Fibroblast of skin of right biceps (primary cell): ENCODE results near the gene CAMTA1.

Source experiments
- DNase-seq: peaks from one replicate; pipeline ENCODE4 v3.0.0-alpha.2; 2013

Gene CAMTA1

DNA sequence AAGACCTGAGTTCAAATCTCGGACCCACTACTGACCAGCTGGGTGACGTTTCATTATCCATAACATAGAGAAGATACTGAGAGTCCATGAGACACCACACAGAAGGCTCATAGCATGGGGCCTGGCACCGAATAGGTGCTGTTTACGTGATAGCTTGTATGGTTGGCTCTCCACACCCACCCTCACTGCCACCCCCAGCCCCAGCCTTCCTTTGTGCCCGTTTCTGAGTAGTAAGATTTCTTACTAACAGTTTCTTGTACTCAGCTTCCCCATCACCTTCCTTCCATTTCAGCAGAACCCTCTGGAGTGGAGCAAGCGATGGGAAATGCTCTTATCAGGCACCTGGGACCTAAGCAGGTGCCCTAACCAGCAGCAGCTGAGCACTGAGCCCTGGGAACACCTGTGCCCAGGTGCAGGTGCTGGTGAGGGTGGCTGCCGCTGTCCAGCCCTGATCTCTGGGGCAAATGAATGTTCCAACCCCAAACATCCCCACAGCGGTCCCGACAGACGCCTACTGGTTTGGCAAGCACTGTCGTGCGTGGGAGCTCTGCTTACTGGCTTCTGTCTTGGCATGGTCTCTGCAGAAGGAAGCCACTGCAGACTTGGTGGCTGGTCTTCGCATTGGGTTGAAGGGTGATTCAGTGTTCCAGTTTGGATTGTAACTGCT is 225.4 kb downstream of the CAMTA1 start:
- DNase-seq: no peak

DNA sequence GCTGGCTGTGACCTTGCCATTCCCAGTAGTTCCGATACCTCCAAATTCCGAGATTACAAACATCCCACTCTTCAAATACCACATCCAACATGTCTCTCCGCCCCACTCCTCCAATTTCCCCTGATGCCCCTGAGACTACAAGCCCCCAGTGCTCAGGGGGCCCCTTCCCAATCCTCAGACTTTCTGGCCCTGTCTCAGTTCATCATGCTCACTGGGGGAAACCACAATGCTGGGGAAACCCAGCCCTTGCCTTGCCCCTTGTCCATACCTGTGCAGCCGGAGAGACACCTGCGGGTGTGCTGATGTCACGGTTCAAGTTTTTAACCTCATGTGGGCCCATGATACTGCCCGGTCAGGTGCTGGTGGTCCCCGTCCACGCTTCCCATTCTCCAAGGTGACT is 226.6 kb downstream of the CAMTA1 start:
- DNase-seq: no peak

DNA sequence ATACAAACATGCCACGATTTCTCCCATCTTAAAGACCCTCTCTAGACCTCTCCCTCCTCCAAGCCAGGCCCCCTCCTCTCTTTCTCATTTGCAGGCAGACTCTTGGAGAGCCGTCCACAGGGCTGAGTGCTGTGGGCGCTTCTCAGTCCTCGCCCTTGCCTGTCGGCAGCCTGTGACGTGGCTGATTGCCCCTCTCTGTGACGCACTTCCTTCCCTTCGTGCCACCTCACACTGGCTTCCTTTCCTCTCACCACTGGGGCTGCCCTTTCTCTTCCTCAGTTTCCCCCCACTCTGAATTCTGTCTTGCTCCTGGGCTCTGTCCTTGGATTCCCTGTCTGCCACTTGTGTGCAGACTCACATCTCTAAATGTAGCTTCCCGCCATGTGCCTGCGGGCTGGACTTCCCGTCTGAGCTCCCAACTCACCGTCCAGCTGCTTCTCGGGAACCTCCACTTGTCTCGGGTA is 227.2 kb downstream of the CAMTA1 start:
- DNase-seq: no peak

DNA sequence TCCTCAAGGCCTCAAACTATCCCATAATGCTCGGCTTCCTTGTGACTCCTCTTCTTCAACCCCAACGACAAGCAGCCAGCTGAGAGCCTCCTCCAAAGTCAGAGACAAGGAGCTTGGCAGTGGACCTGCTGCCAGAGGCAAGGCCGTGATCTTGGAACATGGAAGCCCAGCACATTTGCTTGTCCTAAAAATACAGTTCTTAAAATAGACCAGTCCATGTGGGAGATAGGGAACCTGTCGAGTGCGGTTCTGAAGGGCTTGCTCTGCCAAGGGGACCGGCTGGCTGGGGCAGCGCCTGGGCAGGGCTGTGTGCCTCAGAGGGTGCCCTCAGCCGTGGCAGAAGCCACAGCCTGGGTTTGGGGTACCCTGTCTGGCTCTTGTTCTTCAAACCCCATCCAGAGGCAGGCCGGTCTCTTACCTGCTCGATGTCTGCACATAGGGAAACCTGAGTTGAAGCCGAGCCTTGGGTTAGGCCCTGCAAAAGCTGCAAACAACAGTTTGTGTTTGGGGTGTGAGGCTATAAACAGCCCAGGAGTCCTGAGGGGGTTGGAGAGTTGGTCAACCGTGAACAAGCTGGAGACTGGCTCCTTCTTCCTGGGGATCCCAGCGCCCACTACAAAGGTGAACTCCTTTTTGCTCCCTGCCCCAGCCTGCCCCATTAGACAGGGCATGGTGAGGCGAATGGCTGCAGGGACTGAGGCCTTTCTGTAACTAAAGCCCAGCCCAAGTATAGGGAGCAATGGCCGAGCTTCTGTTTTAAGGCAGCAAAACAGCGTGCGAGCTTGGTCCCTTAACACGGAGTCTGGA is 228.8 kb downstream of the CAMTA1 start:
- no peak for DNase-seq

DNA sequence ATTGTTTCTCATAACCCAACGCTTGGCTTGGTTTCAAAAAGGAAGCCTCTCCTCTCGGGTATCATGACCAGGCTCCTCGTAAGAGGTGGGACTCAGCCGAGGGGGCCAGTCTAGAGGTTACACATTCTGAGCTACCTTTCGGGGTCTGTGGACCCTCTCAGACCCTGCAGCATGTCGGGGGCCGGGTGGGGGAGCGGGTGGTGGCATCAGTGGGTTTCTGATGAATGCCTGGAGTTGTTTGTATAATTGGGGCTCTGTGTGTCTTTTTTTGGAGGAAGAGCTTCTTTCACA is 229.3 kb downstream of the CAMTA1 start:
- DNase-seq: peak; percentile 4

DNA sequence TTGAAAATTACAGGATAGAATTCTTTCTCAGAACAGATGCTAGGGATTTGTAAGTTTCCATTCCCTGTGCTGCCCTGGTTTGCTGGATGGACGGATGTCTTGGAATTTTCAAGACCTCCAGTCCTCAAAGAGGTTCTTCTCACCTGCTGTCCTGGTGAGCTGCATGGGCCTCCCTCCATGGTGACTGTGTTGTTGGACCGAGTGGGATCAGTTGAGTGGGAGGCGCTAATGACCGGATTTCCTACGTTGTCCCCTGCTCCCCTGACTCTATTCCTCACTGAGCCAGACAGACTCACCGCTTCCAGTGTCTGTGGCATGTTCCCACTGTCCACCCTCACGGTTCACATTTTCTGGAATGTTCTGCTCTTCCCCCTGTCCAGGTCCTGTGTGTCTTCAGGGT is 229.8 kb downstream of the CAMTA1 start:
- DNase-seq: no peak

DNA sequence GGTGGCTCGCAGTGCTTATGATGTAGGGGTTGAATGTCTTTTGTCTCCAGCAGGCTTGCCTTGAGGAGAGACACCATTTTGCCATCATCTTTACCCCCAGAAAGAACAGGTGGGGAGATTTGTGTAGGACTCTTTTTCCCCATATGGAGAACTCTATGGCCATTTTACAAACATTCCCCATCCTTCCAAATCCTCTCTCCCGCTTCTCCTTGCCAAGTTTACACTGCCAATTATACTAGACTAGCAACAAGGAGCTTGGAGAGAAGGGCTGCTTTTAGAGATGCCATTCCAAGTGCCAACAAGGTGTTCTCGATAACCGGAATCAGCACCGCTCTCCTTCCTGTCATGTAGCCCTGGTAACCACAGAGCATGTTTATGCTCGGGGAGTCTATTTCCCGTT is 233.1 kb downstream of the CAMTA1 start:
- no peak for DNase-seq

DNA sequence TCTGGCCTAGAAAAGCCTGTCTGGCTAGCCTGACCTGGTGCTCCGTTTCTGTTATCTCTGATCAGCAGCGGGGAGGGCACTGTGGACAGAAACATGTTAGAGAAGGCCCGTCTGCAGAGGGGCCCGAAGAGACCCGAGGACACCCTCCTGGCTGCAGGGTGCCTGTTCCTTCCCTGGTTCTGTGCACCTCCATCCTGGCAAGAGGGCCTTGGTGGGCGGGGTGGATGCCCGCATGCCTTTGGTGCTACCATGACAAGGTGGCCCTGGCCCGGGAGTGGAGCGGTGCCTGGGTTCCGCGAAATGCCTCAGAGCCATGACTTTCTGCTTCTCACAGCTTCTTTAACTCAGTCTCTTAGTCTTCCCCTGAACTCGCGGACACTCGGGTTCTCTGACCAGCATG is 233.6 kb downstream of the CAMTA1 start:
- DNase-seq: no peak

DNA sequence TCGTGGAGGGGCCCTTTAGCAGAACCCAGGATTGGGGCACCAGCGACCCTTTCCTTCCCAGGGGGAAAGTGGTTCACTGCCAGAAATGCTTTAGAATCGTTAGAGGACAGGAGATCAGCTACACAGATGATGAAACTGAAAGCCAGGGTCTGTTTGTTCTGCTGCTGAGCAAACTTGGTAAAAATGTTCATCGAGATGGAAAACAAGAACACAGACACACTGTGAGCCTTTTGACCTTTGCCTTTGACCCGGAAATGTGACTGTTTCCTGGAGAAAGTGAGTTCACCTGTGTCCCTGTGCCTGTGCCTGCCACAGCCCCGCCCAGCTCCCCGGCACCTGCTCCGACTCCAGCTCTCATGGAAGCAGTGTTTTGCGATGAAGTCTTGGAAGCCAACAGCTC is 234.3 kb downstream of the CAMTA1 start:
- DNase-seq: no peak

DNA sequence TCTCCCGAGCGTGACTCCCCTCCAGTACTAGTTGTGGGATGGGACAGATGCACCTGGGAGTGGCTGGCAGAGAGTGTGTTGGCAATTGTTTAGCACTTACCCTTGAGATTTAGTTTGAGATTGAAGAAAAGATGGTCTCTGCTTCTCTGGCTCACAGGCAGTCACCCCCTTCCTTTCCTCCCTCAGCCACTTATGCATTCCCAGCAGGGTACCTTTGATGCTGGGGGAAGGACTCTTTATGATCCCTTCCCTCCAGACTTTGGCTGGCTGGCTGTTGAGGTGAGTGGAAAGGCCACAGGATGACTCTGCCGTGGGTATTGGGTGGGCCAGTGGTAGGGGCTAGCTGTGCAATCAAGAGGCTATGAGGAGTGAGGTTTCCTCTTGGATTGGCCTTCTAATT is 236.8 kb downstream of the CAMTA1 start:
- DNase-seq: no peak

DNA sequence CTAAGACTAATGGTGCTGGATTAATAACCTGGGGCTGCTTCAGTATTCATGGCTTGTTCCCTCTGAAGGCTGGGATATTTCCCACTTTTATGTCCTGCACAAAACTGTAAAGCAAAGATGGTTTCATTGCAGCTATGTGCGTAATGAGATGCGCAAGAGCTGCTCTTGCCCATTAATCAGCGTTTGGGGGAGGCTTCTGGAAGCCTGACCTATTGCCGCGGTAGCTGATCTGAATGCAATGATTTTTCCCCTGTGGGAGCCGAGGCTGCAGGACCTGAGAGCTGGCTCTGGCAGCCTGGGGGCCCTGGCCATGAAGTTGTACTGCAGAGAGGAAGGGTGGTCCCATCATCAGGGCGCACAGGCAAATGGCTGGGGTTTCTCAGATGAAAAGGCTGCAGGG is 239.8 kb downstream of the CAMTA1 start:
- DNase-seq: no peak

DNA sequence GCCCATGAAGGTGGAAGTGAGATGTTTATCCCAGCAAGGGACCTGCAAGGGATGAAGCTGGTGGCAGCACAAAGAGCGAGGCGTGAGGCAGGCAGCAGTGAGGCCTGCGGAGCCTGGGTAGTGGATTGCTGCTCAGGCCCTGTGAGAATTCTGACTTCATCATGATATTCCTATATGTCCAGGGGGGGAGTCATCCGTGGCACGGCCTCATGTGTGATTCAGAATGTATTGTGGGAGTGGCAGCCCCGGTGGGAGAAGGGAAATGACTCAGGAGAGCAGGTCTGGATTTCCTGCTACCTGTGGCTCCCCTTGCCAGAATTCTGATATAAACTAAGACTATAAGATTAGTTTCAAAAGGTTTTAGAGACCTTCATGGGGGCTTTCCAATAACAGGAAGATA is 240.9 kb downstream of the CAMTA1 start:
- peak; percentile 20 for DNase-seq

DNA sequence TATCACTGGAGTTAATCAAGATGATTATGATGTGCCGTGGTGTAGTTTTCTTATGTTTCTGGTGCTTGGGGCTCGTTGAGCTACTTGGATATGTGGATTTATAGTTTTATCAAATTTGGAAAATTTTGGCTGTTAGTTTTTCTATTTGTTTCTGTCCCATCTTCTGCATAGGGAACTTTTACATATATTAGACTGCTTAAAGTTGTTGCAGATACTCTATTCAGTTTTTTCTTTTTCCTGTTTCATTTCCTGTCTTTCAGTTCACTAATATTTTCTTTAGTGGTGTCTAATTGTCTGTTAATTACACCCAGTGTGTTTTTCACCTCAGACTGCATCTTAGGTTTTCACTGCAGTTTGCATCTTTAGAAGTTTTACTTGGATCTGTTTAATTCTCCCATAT is 247.7 kb downstream of the CAMTA1 start:
- no peak for DNase-seq

DNA sequence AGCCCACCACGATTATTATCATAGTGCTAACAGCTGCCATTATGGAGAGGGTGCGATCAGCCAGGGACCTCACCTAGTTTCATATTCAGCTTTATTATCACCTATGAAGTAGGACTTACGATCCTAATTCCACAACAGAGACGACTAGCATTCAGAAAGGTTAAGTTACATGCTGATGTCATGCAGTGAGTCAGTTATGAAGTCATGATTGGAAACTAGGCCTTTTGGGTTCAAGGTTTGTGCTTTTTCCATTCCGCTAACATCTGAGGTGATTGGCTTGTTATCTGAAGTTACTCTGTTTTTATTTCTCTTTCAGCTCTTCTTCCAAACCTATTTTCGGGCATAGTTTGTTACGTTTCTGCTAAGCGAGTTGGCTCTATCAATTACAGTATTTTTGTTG is 251.1 kb downstream of the CAMTA1 start:
- DNase-seq: no peak

DNA sequence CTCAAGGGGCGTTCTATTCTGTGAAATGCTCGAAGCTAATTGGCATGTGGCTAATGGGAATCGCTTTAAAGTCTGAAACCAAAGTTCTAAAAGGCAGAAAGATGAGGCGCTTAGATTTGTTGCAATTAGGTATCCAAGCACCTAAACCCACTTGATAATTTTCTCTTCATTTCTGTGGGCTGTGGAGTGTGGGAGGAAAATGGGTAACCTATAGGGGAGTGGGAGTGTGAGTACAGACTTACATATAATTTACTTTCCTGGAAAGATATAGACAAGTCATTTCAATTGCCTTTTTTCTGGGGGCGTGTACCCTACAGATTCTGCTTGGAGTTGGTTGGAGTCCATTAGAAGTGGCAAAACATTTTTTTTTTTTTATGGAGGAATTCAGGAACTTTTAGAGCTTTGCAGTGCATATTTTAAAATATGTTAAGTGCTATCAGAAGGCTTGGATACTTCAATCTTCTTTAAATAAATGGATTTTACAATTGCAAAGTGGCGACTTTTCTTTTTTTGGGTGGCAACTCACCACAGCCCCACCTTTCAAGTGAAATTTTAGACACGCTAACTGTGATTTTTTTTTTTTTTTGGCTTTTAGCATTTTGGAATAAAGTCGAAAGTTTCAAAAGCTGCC is 254.5 kb downstream of the CAMTA1 start:
- DNase-seq: no peak

DNA sequence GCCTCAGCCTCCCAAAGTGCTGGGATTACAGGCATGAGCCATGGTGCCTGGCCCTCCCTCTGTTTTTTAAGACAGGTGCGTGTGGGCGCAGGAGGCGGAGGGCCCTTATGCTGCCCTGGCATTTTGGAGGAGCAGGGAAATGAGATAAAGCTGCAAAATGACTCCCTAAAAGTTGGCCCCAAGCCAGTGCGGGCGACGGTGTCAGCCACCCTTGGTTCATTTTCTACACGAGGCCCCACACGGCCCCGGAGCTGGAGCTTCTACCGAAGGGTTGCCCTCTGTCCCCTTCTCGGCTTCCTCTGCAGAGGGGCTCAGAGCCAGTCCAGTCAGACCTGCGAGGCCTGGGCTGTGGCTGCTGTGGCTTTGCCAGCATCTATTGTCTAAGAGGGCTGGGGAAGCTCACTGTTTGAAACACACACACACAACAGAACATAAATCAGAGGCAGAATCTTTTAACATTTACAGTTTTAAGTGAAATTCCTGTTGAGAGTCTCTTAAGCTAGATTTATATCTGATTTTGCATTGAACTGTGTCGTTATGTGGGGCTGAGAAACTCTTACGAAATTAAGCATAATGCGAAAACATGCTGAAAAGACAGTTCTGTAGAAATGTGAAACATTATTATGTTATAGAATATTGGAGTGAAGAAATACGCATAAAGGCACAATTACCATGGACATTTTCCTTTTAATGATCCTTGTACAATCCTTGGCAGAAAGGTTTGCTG is 255.9 kb downstream of the CAMTA1 start:
- no peak for DNase-seq

DNA sequence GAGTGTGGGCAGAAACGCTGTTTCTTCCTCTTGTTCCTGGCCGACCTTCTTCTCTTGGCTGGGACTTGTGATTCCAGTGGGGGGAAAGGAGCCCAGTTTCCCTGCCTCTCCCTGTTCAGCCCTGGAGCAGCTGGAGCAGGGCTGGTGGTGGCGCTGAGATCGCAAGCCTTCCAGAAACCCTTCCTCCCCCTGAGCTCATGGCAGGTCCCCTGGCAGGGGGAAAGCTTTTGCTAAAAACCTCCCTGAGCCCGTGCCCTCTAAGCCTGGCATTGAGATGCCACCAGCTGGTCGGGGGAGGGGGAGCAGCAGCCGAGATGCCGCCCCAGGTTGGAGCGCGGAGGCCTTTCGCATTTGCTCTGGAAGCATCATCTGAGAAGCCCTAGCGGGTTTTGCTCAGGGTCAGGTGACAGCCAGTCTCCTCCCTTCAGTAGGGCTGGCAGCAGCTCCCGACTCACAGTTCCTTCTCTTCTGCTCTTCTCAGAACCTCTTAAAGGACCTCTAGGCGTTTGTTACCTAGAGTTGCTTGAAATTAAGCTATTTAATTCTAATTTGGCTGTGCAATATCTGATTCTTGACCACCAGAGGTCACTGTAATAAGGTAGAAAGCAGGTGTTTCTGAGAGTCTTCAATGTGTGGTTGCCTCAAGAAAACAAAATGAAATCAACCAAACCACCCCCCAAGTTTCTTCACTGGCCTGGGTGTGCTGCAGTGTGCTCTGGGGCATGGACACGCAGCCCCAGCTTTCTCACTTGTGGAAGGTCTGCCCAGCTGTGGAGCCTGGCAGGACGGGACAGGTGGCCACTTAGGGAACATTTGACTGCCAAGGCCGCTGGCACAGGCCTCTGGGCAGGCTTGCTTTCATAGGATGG is 257.3 kb downstream of the CAMTA1 start:
- DNase-seq: peak; percentile 36

DNA sequence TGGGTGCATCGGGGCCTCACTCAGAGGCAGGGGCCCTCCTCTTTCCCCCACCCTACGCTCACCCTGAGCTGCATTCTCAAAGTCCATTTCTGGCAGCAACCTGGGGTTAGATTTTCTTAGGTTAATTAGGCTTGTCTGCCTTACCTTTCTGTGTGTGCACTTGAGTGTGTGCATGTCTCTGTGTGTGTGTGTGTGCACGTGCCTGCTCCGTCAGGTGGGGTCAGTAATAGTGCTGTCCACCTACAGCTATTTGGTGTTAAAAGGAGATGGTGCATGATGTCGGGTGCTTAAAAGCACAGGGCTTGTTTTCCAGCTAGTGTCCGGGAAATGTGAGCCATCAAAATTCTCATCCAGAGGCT is 257.9 kb downstream of the CAMTA1 start:
- DNase-seq: no peak

DNA sequence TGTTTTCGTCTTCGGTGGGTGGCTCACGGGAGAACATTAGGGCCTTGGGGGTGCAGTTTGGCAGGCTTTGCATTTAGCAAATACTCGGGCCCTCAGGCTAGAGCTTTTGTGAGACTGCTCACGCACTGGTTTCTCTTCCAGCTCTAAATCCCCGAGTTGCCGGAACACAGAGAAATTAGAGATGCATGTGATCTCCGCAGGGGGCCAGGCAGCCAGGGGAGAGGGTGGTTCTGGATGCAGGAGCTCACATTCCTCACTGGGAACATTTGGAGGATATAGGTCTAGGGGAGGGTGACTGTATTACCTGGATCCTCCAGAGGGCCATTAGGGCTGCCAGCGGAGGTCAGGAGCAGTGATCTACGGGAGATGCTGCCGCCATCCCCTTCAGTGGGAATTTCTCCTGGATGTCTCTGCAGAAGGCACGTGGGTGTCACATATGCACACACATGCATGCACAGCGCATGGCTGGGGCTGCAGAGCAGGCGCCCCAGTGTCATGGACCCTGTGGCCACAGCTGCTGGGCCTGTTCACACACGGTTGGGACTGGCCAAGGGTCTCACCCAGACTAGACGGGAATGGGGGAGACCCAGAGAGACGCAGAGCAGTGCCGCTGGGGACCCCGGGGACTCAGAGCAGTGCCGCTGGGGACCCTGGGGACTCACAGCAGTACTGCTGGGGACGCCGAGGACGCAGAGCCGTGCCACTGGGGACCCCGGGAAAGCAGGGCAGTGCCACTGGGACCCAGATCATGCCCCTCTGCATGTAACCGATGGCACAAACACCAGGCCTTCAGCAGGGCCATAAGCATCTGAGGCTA is 258.7 kb downstream of the CAMTA1 start:
- no peak for DNase-seq

DNA sequence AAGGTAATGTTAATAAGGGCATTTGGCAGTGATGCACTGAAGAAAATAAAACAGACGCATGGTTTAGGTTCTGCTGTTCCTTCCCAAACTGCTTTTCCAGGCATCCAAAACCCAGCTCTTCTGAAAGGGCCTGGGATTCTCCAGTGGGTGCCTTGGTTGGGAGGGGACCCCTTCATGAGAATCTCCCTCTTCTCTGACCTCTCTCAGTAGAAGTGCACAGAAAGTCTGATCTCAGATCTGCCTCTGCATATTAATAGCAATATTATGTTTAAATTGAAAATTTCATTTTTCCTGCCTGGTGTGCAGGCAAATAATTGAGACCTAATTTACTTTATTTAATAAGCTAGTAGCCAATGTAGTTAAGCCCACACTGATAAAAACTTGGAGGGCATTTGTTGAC is 260.6 kb downstream of the CAMTA1 start:
- DNase-seq: no peak

DNA sequence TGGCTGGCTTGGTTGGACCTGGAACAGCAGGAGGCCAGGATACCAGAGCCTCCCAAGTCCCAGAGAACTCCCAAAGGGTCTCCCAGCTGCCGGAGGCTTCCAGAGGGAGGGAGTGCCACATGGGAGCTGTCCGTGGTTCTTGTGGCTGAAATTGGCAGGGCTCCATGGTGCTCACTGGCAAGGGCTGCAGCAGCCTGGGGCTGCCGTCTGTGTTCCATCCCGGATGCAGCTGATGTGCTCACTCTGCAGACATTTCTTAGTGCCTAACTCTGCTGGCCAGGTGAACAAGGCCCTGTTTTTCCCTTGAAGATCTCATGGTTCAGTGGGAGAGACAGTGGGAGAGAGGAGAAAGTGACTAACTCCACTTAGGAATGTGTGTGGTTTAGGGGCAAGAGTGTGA is 261.1 kb downstream of the CAMTA1 start:
- DNase-seq: peak; percentile 82

DNA sequence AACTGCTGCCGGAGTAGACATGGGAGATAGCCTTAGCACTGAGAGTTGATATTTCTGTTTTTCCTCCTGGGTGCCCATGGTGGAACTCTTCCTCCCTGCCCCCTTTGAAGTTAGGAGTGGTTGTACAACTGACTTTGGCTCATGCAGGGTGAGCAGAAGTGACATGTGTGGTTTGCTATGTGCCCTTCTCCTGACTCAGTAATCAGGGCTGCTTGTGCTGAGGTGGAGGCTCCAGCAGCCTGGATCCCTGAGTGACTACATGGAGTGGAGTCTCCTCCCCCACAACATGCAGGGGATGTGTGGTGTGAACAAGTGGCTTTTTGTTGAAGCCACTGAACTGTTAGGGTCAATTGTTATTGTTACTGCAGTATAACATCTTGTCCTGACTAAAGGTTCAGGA is 261.6 kb downstream of the CAMTA1 start:
- peak; percentile 30 for DNase-seq
